WTC11 (cell line): ENCODE data around the gene CCZ1.
"Not testable (repeated sequence)": the region's sequence is repeated elsewhere in the genome, so short reads cannot be mapped to it uniquely, and the experiment has no call there.

Experiments
- IRF2 ChIP-seq: sonication (generic); formaldehyde crosslinking; IDR thresholded peaks from 2 replicates; pipeline ENCODE4 v1.8.0; 2022; ENCODE audit warnings: low read depth, missing genetic modification reagents, borderline replicate concordance
- SMAD3 ChIP-seq: sonication (generic); formaldehyde crosslinking; IDR thresholded peaks from 2 replicates; pipeline ENCODE4 v1.8.0; 2022; ENCODE audit warnings: missing genetic modification reagents, mild to moderate bottlenecking, borderline replicate concordance
- TF ChIP-seq, protein P1 (sequence below): fragments of 200-600 bp; IDR thresholded peaks from 2 replicates; pipeline ENCODE4 v1.8.0; 2022; ENCODE audit warnings: antibody characterized with exemption
- TF ChIP-seq, protein P2 (sequence below): sonication (generic); formaldehyde crosslinking; IDR thresholded peaks from 2 replicates; pipeline ENCODE4 v1.8.0; 2022; ENCODE audit warnings: mild to moderate bottlenecking, missing genetic modification reagents
- TF ChIP-seq, protein P3 (sequence below): sonication (generic); formaldehyde crosslinking; IDR thresholded peaks from 2 replicates; pipeline ENCODE4 v1.8.1; 2023; ENCODE audit warnings: mild to moderate bottlenecking, moderate library complexity, missing genetic modification reagents
- TF ChIP-seq, protein P4 (sequence below): sonication (generic); formaldehyde crosslinking; IDR thresholded peaks from 2 replicates; pipeline ENCODE4 v1.8.1; 2023; ENCODE audit warnings: mild to moderate bottlenecking, missing genetic modification reagents, moderate library complexity

DNA sequence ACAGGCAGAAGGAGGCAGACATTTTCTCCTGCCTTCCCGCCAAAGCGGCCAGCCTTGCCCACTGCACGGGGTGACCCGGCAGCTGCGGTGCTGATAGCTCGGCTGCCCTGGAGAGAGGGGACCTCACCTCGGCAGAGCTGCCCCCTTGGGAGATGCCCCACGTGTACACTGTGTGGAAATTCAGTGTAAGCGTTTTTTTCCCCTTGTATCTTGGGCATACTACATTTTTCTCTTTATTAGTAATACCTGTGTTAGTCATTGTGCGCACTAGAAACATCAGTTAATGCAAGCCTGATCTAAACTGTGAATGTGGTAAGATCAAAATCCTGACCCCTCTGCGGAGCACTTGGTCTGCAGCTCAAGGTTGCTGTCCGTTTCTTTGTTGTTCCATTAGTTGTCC is 26.1 kb downstream of the CCZ1 start:
- TF ChIP-seq IRF2, SMAD3 (CRISPR knock-in tag): not testable (repeated sequence)
- TF ChIP-seq, protein P1, sequence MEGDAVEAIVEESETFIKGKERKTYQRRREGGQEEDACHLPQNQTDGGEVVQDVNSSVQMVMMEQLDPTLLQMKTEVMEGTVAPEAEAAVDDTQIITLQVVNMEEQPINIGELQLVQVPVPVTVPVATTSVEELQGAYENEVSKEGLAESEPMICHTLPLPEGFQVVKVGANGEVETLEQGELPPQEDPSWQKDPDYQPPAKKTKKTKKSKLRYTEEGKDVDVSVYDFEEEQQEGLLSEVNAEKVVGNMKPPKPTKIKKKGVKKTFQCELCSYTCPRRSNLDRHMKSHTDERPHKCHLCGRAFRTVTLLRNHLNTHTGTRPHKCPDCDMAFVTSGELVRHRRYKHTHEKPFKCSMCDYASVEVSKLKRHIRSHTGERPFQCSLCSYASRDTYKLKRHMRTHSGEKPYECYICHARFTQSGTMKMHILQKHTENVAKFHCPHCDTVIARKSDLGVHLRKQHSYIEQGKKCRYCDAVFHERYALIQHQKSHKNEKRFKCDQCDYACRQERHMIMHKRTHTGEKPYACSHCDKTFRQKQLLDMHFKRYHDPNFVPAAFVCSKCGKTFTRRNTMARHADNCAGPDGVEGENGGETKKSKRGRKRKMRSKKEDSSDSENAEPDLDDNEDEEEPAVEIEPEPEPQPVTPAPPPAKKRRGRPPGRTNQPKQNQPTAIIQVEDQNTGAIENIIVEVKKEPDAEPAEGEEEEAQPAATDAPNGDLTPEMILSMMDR = not testable (repeated sequence)
- TF ChIP-seq, protein P2, sequence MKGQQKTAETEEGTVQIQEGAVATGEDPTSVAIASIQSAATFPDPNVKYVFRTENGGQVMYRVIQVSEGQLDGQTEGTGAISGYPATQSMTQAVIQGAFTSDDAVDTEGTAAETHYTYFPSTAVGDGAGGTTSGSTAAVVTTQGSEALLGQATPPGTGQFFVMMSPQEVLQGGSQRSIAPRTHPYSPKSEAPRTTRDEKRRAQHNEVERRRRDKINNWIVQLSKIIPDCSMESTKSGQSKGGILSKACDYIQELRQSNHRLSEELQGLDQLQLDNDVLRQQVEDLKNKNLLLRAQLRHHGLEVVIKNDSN (CRISPR knock-in tag) = not testable (repeated sequence)
- TF ChIP-seq, protein P3, sequence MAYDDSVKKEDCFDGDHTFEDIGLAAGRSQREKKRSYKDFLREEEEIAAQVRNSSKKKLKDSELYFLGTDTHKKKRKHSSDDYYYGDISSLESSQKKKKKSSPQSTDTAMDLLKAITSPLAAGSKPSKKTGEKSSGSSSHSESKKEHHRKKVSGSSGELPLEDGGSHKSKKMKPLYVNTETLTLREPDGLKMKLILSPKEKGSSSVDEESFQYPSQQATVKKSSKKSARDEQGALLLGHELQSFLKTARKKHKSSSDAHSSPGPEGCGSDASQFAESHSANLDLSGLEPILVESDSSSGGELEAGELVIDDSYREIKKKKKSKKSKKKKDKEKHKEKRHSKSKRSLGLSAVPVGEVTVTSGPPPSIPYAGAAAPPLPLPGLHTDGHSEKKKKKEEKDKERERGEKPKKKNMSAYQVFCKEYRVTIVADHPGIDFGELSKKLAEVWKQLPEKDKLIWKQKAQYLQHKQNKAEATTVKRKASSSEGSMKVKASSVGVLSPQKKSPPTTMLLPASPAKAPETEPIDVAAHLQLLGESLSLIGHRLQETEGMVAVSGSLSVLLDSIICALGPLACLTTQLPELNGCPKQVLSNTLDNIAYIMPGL (CRISPR knock-in tag) = not testable (repeated sequence)
- TF ChIP-seq, protein P4, sequence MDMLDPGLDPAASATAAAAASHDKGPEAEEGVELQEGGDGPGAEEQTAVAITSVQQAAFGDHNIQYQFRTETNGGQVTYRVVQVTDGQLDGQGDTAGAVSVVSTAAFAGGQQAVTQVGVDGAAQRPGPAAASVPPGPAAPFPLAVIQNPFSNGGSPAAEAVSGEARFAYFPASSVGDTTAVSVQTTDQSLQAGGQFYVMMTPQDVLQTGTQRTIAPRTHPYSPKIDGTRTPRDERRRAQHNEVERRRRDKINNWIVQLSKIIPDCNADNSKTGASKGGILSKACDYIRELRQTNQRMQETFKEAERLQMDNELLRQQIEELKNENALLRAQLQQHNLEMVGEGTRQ (CRISPR knock-in tag) = not testable (repeated sequence)
